ENCODE results near the gene RAB6B.

The RAB6B gene

GRCh38 chr3:133854264-133855001, 41.2 kb downstream of the RAB6B start:
- DNase-seq: no peak

- no peak for DNase-seq
Observed at GRCh38 chr3:133853925-133854227, 41.8 kb downstream of the RAB6B start.

GRCh38 chr3:133853063-133853924, 42.4 kb downstream of the RAB6B start:
- no peak for DNase-seq

- no peak for DNase-seq
Observed at GRCh38 chr3:133851931-133852330, 43.8 kb downstream of the RAB6B start.

- DNase-seq: no peak
Observed at GRCh38 chr3:133851266-133851906, 44.3 kb downstream of the RAB6B start.

- no peak for DNase-seq
Observed at GRCh38 chr3:133850034-133850433, 45.6 kb downstream of the RAB6B start.

- DNase-seq: no peak
Observed at GRCh38 chr3:133849346-133849745, 46.3 kb downstream of the RAB6B start.

- DNase-seq: no peak
Observed at GRCh38 chr3:133845127-133845526, 50.6 kb downstream of the RAB6B start.

GRCh38 chr3:133843634-133844033, 52.0 kb downstream of the RAB6B start:
- DNase-seq: no peak

- no peak for DNase-seq
Observed at GRCh38 chr3:133842158-133842557, 53.5 kb downstream of the RAB6B start.

- no peak for DNase-seq
Observed at GRCh38 chr3:133841196-133841595, 54.5 kb downstream of the RAB6B start.

GRCh38 chr3:133840767-133841166, 54.9 kb downstream of the RAB6B start:
- no peak for DNase-seq

GRCh38 chr3:133840055-133840737, 55.5 kb downstream of the RAB6B start:
- no peak for DNase-seq

GRCh38 chr3:133838916-133839800, 56.5 kb downstream of the RAB6B start:
- DNase-seq: no peak

- no peak for DNase-seq
Observed at GRCh38 chr3:133838296-133838789, 57.3 kb downstream of the RAB6B start.

- DNase-seq: no peak
Observed at GRCh38 chr3:133837487-133838295, 58.0 kb downstream of the RAB6B start.

GRCh38 chr3:133836497-133837158, 59.1 kb downstream of the RAB6B start:
- no peak for DNase-seq

- no peak for DNase-seq
Observed at GRCh38 chr3:133835961-133836360, 59.7 kb downstream of the RAB6B start.

- DNase-seq: no peak
Observed at GRCh38 chr3:133835418-133835743, 60.3 kb downstream of the RAB6B start.

- no peak for DNase-seq
Observed at GRCh38 chr3:133834621-133835417, 60.9 kb downstream of the RAB6B start.
